HepG2 (cell line): Measurements from ENCODE around the gene ZNF786. TPM values are rescaled to one million over a fixed set of nuclear protein-coding genes. Genes with fewer than 3 reads are reported as not detected.

Experiments
- ATAC-seq: fragments of 200-7000 bp; cut with Tn5 transposase; 3 replicates; pipeline ENCODE4 v1.9.1; 2020; ENCODE audit warnings: mild to moderate bottlenecking, moderate library complexity
- BruUV-seq: library from RNA; stranded (reverse); fragments of 400-500 nt; replicated peaks from 2 replicates; lab custom pipeline; 2021; lab: Mats Ljungman, UMichigan
- CTCF ChIA-PET: fragments of 300-600 bp; formaldehyde crosslinking; extraction: SDS; loops from one replicate; lab custom pipeline; 2021; ENCODE audit warnings: low total read pairs, inconsistent platforms, low intra/inter-chr PET ratio; lab: Yijun Ruan, JAX
- POLR2A ChIA-PET: fragments of 350-600 bp; sonication (Branson Sonifier 250); formaldehyde crosslinking; loops from one replicate; lab custom pipeline; 2020; ENCODE audit warnings: antibody characterized with exemption, inconsistent platforms; lab: Yijun Ruan, JAX
- DNase-seq: peaks from one replicate; pipeline ENCODE4 v3.0.0-alpha.2; 2015; ENCODE audit warnings: low spot score
- FAIRE-seq: peaks from 3 replicates; lab custom pipeline; 2011; peaks lifted over from hg19 to GRCh38; lab: Jason Lieb, UNC
- H2AFZ ChIP-seq: one replicate; pipeline ENCODE4 v1.6.1; 2011; ENCODE audit warnings: low read length, inconsistent platforms
- H3K27ac ChIP-seq: fragments of 300-600 bp; 3 replicates; pipeline ENCODE4 v1.8.0; 2011; ENCODE audit warnings: mixed run types, mild to moderate bottlenecking, mixed read lengths, low read length, inconsistent platforms; ENCODE audit not compliant: insufficient read depth; ENCODE audit errors: extremely low read length
- H3K27me3 ChIP-seq, 2 experiments: fragments of 200-600 bp in 1 of 2; 2 replicates in 1 of 2; 3 replicates in 1 of 2; pipeline versions ENCODE4 v1.6.0 to v1.8.0; 2011; ENCODE audit warnings: low read length in 2 of 2, mild to moderate bottlenecking in 2 of 2, moderate library complexity in 2 of 2, inconsistent platforms in 1 of 2; ENCODE audit not compliant: insufficient read depth in 2 of 2, control insufficient read depth in 1 of 2
- H3K36me3 ChIP-seq, 2 experiments: fragments of 200-600 bp in 1 of 2; replicated peaks in 1 of 2; 2 replicates in 1 of 2; 3 replicates in 1 of 2; pipeline versions ENCODE4 v1.5.1 to v1.8.0; 2011; ENCODE audit warnings: low read length in 2 of 2, inconsistent platforms in 1 of 2; ENCODE audit not compliant: insufficient read depth in 2 of 2, control insufficient read depth in 1 of 2
- H3K4me1 ChIP-seq: 2 replicates; pipeline ENCODE4 v1.5.1; 2012; ENCODE audit warnings: low read length, inconsistent platforms; ENCODE audit not compliant: insufficient read depth
- H3K4me2 ChIP-seq: 2 replicates; pipeline ENCODE4 v1.6.0; 2011; ENCODE audit warnings: low read depth, low read length, inconsistent platforms
- H3K4me3 ChIP-seq, 3 experiments: fragments of 200-600 bp in 1 of 3; sonication (generic), shearing (Covaris generic) in 1 of 3; replicated peaks in 1 of 3; 2 replicates each; pipeline ENCODE4 v1.5.1; 2011 to 2016; ENCODE audit warnings: low read length in 3 of 3, inconsistent platforms in 2 of 3, low read depth in 2 of 3, mild to moderate bottlenecking in 2 of 3, control low read depth in 1 of 3, mixed read lengths in 1 of 3; ENCODE audit not compliant: insufficient read depth in 1 of 3
- H3K79me2 ChIP-seq: one replicate; pipeline ENCODE4 v1.6.1; 2011; ENCODE audit warnings: low read length, inconsistent platforms; ENCODE audit not compliant: insufficient read depth
- H3K9ac ChIP-seq: 2 replicates; pipeline ENCODE4 v1.6.0; 2011; ENCODE audit warnings: mild to moderate bottlenecking, low read depth, low read length, inconsistent platforms; ENCODE audit not compliant: insufficient read depth
- H3K9me3 ChIP-seq: 2 replicates; pipeline ENCODE4 v1.5.1; 2012; ENCODE audit warnings: mild to moderate bottlenecking, low read length
- H4K20me1 ChIP-seq: 2 replicates; pipeline ENCODE4 v1.6.0; 2011; ENCODE audit warnings: inconsistent platforms, mild to moderate bottlenecking, low read length, moderate library complexity; ENCODE audit not compliant: insufficient read depth
- AGO2 ChIP-seq: fragments of 200-400 bp; formaldehyde crosslinking; optimal IDR thresholded peaks from 2 replicates; pipeline ENCODE3; 2017; ENCODE audit warnings: mild to moderate bottlenecking, low read depth, low read length, moderate library complexity
- FOXA3 ChIP-seq: IDR thresholded peaks from 2 replicates; pipeline ENCODE4 v1.6.1; 2016; ENCODE audit warnings: missing genetic modification reagents, missing compliant biosample characterization
- GLI4 ChIP-seq: sonication (generic); formaldehyde crosslinking; IDR thresholded peaks from 2 replicates; pipeline ENCODE4 v1.5.1; 2020; ENCODE audit warnings: missing genetic modification reagents, mild to moderate bottlenecking, moderate library complexity, borderline replicate concordance
- KDM5A ChIP-seq: fragments of 200-600 bp; sonication (generic); IDR thresholded peaks from 2 replicates; pipeline ENCODE4 v1.7.0; 2018; ENCODE audit warnings: antibody characterized with exemption, mild to moderate bottlenecking, low read length, borderline replicate concordance
- LCORL ChIP-seq, 2 experiments: fragments of 450-650 bp in 1 of 2; sonication (generic) in 1 of 2; formaldehyde crosslinking in 1 of 2; IDR thresholded peaks; 2 replicates each; pipeline versions ENCODE4 v1.5.0 to v1.6.1; 2017 to 2020; ENCODE audit warnings: antibody characterized with exemption in 1 of 2, missing genetic modification reagents in 1 of 2
- PHF5A ChIP-seq: IDR thresholded peaks from one replicate; pipeline ENCODE4 v1.6.1; 2018; ENCODE audit warnings: low read depth, missing genetic modification reagents; ENCODE audit not compliant: unreplicated experiment
- POLR2AphosphoS2 ChIP-seq: IDR thresholded peaks from 2 replicates; pipeline ENCODE4 v1.6.1; 2011; ENCODE audit warnings: low read depth, low read length, improper control_type of control experiment
- RBM39 ChIP-seq: fragments of 200-400 bp; formaldehyde crosslinking; IDR thresholded peaks from one replicate; pipeline ENCODE4 v1.6.1; 2018; ENCODE audit warnings: antibody characterized with exemption, mild to moderate bottlenecking, low read depth, low read length; ENCODE audit not compliant: poor library complexity, severe bottlenecking
- ZBTB4 ChIP-seq: sonication (generic); formaldehyde crosslinking; IDR thresholded peaks from 2 replicates; pipeline ENCODE4 v1.4.0; 2020; ENCODE audit warnings: missing genetic modification reagents, mild to moderate bottlenecking, borderline replicate concordance
- ZMAT3 ChIP-seq: sonication (generic); formaldehyde crosslinking; conservative IDR thresholded peaks from 2 replicates; pipeline ENCODE4 v1.7.0; 2021; ENCODE audit warnings: missing genetic modification reagents
- ZNF234 ChIP-seq: sonication (generic); formaldehyde crosslinking; conservative IDR thresholded peaks from 2 replicates; pipeline ENCODE4 v1.5.1; 2020; ENCODE audit warnings: mild to moderate bottlenecking, missing genetic modification reagents
- ZNF235 ChIP-seq: sonication (generic); formaldehyde crosslinking; IDR thresholded peaks from 2 replicates; pipeline ENCODE4 v1.8.1; 2023; ENCODE audit warnings: mild to moderate bottlenecking, missing genetic modification reagents, borderline replicate concordance
- ZNF317 ChIP-seq: sonication (generic); formaldehyde crosslinking; IDR thresholded peaks from 2 replicates; pipeline ENCODE4 v1.5.0; 2020; ENCODE audit warnings: mild to moderate bottlenecking, missing genetic modification reagents
- ZNF446 ChIP-seq: sonication (generic); formaldehyde crosslinking; IDR thresholded peaks from 2 replicates; pipeline ENCODE4 v1.5.0; 2020; ENCODE audit warnings: mild to moderate bottlenecking, missing genetic modification reagents
- ZNF616 ChIP-seq: sonication (generic); formaldehyde crosslinking; IDR thresholded peaks from 2 replicates; pipeline ENCODE4 v1.5.0; 2020; ENCODE audit warnings: low read depth, mild to moderate bottlenecking, missing genetic modification reagents
- ZNF746 ChIP-seq: sonication (generic); formaldehyde crosslinking; IDR thresholded peaks from 2 replicates; pipeline ENCODE4 v1.8.0; 2022; ENCODE audit warnings: mild to moderate bottlenecking, missing genetic modification reagents
- ZSCAN9 ChIP-seq: IDR thresholded peaks from 2 replicates; pipeline ENCODE4 v1.6.1; 2016; ENCODE audit warnings: borderline replicate concordance
- WGBS: methylation state at CpG from one replicate; pipeline ENCODE4 v1.1.6; 2017; ENCODE audit warnings: low lambda C conversion rate; 5-methylcytosine and 5-hydroxymethylcytosine counted together
- in situ Hi-C: cut with HindIII; loops from 2 replicates; pipeline ENCODE4 v1.10.0; 2017; ENCODE audit warnings: low pct_unique_long_range_greater_than_20kb; ENCODE audit not compliant: extremely low pct_ligation_motif_present
- intact Hi-C: fragments of 100-400 bp; cut with micrococcal nuclease; formaldehyde crosslinking; loops from one replicate; pipeline ENCODE4 v1.10.0; 2022; ENCODE audit not compliant: unreplicated experiment
- polyA plus RNA-seq, 8 experiments: library from polyadenylated mRNA; depleted of rRNA in 3 of 8; stranded (reverse) in 7 of 8; unstranded in 1 of 8; fragments of >200 nt; fragmentation: Illumina TruSeq in 4 of 8; extraction: Trizol in 4 of 8; gene quantifications; 2 replicates each; pipeline versions ENCODE4 v1.2.1 to v1.2.3, GENCODE V29; 2011 to 2016; ENCODE audit warnings: low read depth in 4 of 8, missing spikeins in 1 of 8, mixed read lengths in 1 of 8; ENCODE audit not compliant: insufficient read depth in 1 of 8
- total RNA-seq, 5 experiments: library from RNA; depleted of rRNA; stranded (reverse); fragments of >200 nt; fragmentation: Illumina TruSeq; extraction: Trizol; gene quantifications; 2 replicates each; pipeline ENCODE4 v1.2.3, GENCODE V29; 2016; ENCODE audit warnings: low read depth in 1 of 5
- TF ChIP-seq, protein P1 (sequence below): sonication (generic); formaldehyde crosslinking; IDR thresholded peaks from 2 replicates; pipeline ENCODE4 v1.5.0; 2020; ENCODE audit warnings: missing genetic modification reagents, mild to moderate bottlenecking, borderline replicate concordance
- TF ChIP-seq, protein P2 (sequence below): sonication (generic); formaldehyde crosslinking; IDR thresholded peaks from 2 replicates; pipeline ENCODE4 v1.8.1; 2023; ENCODE audit warnings: missing genetic modification reagents, mild to moderate bottlenecking, borderline replicate concordance

ZNF786 gene
- total and polyA plus RNA-seq, 2 of the 13 experiments (the other 11 are each of a cell fraction or from before 2014, with no cell fraction given), result 2.0 to 4.0 TPM

DNA sequence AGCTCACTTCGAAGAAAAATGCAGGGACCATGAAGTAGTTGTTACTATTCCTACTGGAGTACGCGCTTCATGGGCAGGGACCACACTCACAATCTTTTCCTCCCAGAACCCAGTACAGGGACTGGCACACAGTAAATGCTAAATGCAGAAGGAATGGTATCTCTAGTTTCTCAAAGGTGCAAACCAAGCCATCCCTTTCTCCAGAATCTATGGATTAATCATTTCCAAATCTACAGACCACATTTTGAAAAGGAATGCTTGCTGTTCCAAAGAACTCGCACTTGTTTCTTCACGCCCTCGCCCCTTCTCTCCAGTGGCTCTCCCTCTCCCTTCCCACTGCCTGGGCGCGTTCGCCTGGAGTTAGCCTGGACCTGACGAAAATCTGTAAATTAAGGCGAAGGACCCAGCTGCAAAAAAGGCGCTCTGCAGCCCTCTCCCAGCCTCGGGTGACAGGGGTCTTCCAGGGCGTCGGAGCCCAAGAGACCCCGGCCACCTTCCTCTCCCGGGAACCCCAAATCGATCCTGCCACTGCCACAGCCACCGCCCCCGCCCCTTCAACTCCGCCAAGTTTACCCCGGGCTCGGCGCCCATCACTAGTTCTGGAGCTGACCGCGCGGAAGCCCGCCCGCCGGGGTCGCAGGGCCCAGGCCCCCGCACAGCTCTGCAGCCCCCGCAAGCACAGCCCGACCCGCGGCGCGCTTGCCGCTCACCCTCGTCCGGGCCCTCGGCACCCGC lies 62.7 kb downstream of the ZNF786 start:
- FAIRE-seq, result no peak
- TF ChIP-seq KDM5A, result peak; percentile 45; the same call in 1 of the 2 replicates
- TF ChIP-seq, protein P1, sequence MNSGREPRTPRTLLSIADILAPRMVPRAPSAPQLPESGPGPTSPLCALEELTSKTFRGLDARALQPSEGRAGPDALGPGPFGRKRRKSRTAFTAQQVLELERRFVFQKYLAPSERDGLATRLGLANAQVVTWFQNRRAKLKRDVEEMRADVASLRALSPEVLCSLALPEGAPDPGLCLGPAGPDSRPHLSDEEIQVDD (CRISPR knock-in tag), result 0 out of 2 replicates have a peak, but pooled peaks have one; percentile 9
- TF ChIP-seq ZSCAN9, result no peak
- TF ChIP-seq RBM39, result no peak
- TF ChIP-seq FOXA3, result no peak
- no peak for TF ChIP-seq PHF5A (CRISPR knock-in tag)
- 0 out of 2 replicates have a peak, but pooled peaks have one; percentile 8 for TF ChIP-seq ZNF234
- TF ChIP-seq POLR2AphosphoS2, result no peak
- TF ChIP-seq, protein P2, sequence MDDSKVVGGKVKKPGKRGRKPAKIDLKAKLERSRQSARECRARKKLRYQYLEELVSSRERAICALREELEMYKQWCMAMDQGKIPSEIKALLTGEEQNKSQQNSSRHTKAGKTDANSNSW (CRISPR knock-in tag), result 0 out of 2 replicates have a peak, but pooled peaks have one; percentile 17
- peak; percentile 67; the same call in 1 of the 2 replicates for TF ChIP-seq ZNF446 (CRISPR knock-in tag)
- TF ChIP-seq ZNF317 (CRISPR knock-in tag), result 0 out of 2 replicates have a peak, but pooled peaks have one; percentile 11
- 0 out of 2 replicates have a peak, but pooled peaks have one; percentile 66 for TF ChIP-seq GLI4 (CRISPR knock-in tag)
- peak; percentile 87 for TF ChIP-seq AGO2
- no peak for TF ChIP-seq LCORL (IDR thresholded peaks at IDR 0.05)
- no peak for TF ChIP-seq LCORL (CRISPR knock-in tag; IDR thresholded peaks at IDR 0.05)
- TF ChIP-seq ZNF616 (CRISPR knock-in tag), result 0 out of 2 replicates have a peak, but pooled peaks have one; percentile 14
- no peak for TF ChIP-seq ZBTB4 (CRISPR knock-in tag)
- 0 out of 2 replicates have a peak, but pooled peaks have one; percentile 69 for TF ChIP-seq ZNF235 (CRISPR knock-in tag)
- TF ChIP-seq ZMAT3 (CRISPR knock-in tag), result 0 out of 2 replicates have a peak, but pooled peaks have one; percentile 7
- no peak for TF ChIP-seq ZNF746

More for the DNA sequence above, 62.7 kb downstream of the ZNF786 start:
- Histone ChIP-seq H3K4me2 (peak overlapping the region; percentile 74), H3K9me3 (no peaks in the 10 kb centered on the region), H3K27me3 (no peaks in the 10 kb centered on the region; a peak in 1 of 5 replicates), H3K9ac (peak overlapping the region; percentile 96), H3K27ac (peak overlapping the region; percentile 95), H3K4me1 (peaks cover 45% of the 10 kb centered on the region), H3K36me3 (peaks cover 4 to 16% of the 10 kb centered on the region in 2 experiments; a peak in 4 of 5 replicates), H2AFZ (no peak overlapping the region), H4K20me1 (peaks cover 3% of the 10 kb centered on the region), H3K4me3 (peak overlapping the region; percentile 90 to 95 (median 93)), H3K79me2 (peaks cover 48% of the 10 kb centered on the region)
- intact Hi-C loops, result loop anchor here (1.0 to 2.0 kb wide), 3 partner anchors 38 to 63 kb away; partner anchors contain the start of gene ZNF786
- DNase-seq, result no peak
- WGBS, result 1% methylated on average over 9 of the region's 43 CpGs
- peak; percentile 1; the same call in 1 of the 3 replicates for ATAC-seq
- in situ Hi-C loops, result no loop called here
- POLR2A ChIA-PET, result interaction anchor here (1.7 to 2.7 kb wide), 3 partner anchors 38 to 432 kb away, joined by 3 to 13 read pairs (median 4); no protein-coding TSS in a partner anchor
- BruUV-seq, result TSS peak; percentile 64
- CTCF ChIA-PET, result interaction anchor here (1.1 kb wide), 1 partner anchor 22 kb away, joined by 3 read pairs; no protein-coding TSS in a partner anchor
